GM12878 (cell line): ENCODE data around the gene FAM227A. TPM values are rescaled to one million over a fixed set of nuclear protein-coding genes. Genes with fewer than 3 reads are reported as not detected.

ENCODE experiments used
- ATF7 ChIP-seq: fragments of 450-650 bp; IDR thresholded peaks from 2 replicates; pipeline ENCODE4 v1.6.1; 2016; ENCODE audit warnings: low read depth, mild to moderate bottlenecking
- CREM ChIP-seq: IDR thresholded peaks from 2 replicates; pipeline ENCODE4 v1.6.1; 2014; ENCODE audit warnings: antibody characterized with exemption, low read depth
- E4F1 ChIP-seq: fragments of 450-650 bp; IDR thresholded peaks from 2 replicates; pipeline ENCODE4 v1.6.1; 2018; ENCODE audit warnings: borderline replicate concordance, mild to moderate bottlenecking; ENCODE audit not compliant: partially characterized antibody
- EED ChIP-seq: sonication (generic); IDR thresholded peaks from 2 replicates; pipeline ENCODE4 v1.6.1; 2016; ENCODE audit warnings: antibody characterized with exemption, low read depth
- GATAD2B ChIP-seq: fragments of 450-650 bp; conservative IDR thresholded peaks from 2 replicates; pipeline ENCODE4 v1.6.1; 2017; ENCODE audit warnings: low read depth, mild to moderate bottlenecking, moderate library complexity
- KAT2A ChIP-seq: conservative IDR thresholded peaks from 2 replicates; pipeline ENCODE4 v1.6.1; 2011; ENCODE audit warnings: low read depth, low read length; ENCODE audit not compliant: control insufficient read depth
- LARP7 ChIP-seq: fragments of 450-650 bp; IDR thresholded peaks from 2 replicates; pipeline ENCODE4 v1.6.1; 2017; ENCODE audit warnings: mild to moderate bottlenecking
- MLLT1 ChIP-seq: fragments of 450-650 bp; IDR thresholded peaks from 2 replicates; pipeline ENCODE4 v1.6.1; 2016; ENCODE audit warnings: mild to moderate bottlenecking
- MTA3 ChIP-seq: IDR thresholded peaks from 2 replicates; pipeline ENCODE4 v1.6.1; 2012; ENCODE audit warnings: low read length, inconsistent platforms, borderline replicate concordance
- MYC ChIP-seq: IDR thresholded peaks from 2 replicates; pipeline ENCODE4 v1.6.1; 2011; ENCODE audit warnings: mild to moderate bottlenecking, low read length, moderate library complexity, inconsistent platforms; ENCODE audit not compliant: insufficient read depth, insufficient replicate concordance, insufficient read length, severe bottlenecking
- NFYB ChIP-seq: IDR thresholded peaks from 2 replicates; pipeline ENCODE4 v1.6.1; 2011; ENCODE audit warnings: low read depth, mild to moderate bottlenecking, low read length, improper control_type of control experiment, moderate library complexity; ENCODE audit not compliant: insufficient read depth
- PML ChIP-seq: IDR thresholded peaks from 2 replicates; pipeline ENCODE4 v1.6.1; 2012; ENCODE audit warnings: low read length, inconsistent platforms
- POU2F2 ChIP-seq: IDR thresholded peaks from 3 replicates; pipeline ENCODE4 v1.6.1; 2011; ENCODE audit warnings: low read depth, mild to moderate bottlenecking, low read length, borderline replicate concordance
- RBBP5 ChIP-seq: fragments of 200-600 bp; sonication (generic); conservative IDR thresholded peaks from 2 replicates; pipeline ENCODE4 v1.6.1; 2016
- REST ChIP-seq: IDR thresholded peaks from 2 replicates; pipeline ENCODE4 v1.6.1; 2012; ENCODE audit warnings: mild to moderate bottlenecking, low read depth, low read length
- RFX5 ChIP-seq: IDR thresholded peaks from 2 replicates; pipeline ENCODE4 v1.6.1; 2011; ENCODE audit warnings: low read depth, low read length, improper control_type of control experiment
- STAT1 ChIP-seq: fragments of 450-650 bp; conservative IDR thresholded peaks from 2 replicates; pipeline ENCODE4 v1.6.1; 2014; ENCODE audit warnings: antibody characterized with exemption, mild to moderate bottlenecking
- TARDBP ChIP-seq: IDR thresholded peaks from 2 replicates; pipeline ENCODE4 v1.6.1; 2016; ENCODE audit warnings: borderline replicate concordance
- YY1 ChIP-seq: IDR thresholded peaks from 2 replicates; pipeline ENCODE4 v1.6.1; 2011; ENCODE audit warnings: low read depth, mild to moderate bottlenecking, low read length
- ZNF217 ChIP-seq: fragments of 450-650 bp; IDR thresholded peaks from 2 replicates; pipeline ENCODE4 v1.6.1; 2017; ENCODE audit warnings: antibody characterized with exemption, mild to moderate bottlenecking
- ZSCAN29 ChIP-seq: fragments of 450-650 bp; IDR thresholded peaks from 2 replicates; pipeline ENCODE4 v1.6.1; 2017; ENCODE audit warnings: mild to moderate bottlenecking, moderate library complexity
- polyA plus RNA-seq, 11 experiments: library from polyadenylated mRNA; depleted of rRNA in 4 of 11; unstranded in 6 of 11; stranded (reverse) in 5 of 11; fragments of >200 nt; fragmentation: Nextera tagmentation in 4 of 11; fragmentation: Illumina TruSeq in 1 of 11; extraction: Ambion mirVana in 4 of 11; extraction: Trizol in 1 of 11; gene quantifications; 1 replicate in 1 of 11; 2 replicates in 10 of 11; pipeline versions ENCODE4 v1.2.1 to v1.2.3, GENCODE V29; 2011 to 2016; ENCODE audit warnings: inconsistent platforms in 2 of 11, missing spikeins in 2 of 11, low read depth in 1 of 11
- total RNA-seq, 4 experiments: library from RNA; depleted of rRNA in 3 of 4; stranded (reverse); fragments of >200 nt in 3 of 4; fragmentation: Illumina TruSeq in 1 of 4; extraction: Trizol in 1 of 4; gene quantifications; 2 replicates each; pipeline versions ENCODE4 v1.2.1 to v1.2.3, GENCODE V29; 2013 to 2021

The FAM227A gene
- total and polyA plus RNA-seq, 10 of the 15 experiments (the other 5 are each of a cell fraction or from before 2014, with no cell fraction given) = 0.02 to 0.59 (median 0.25) TPM

- peak; percentile 62 for TF ChIP-seq E4F1
- peak; percentile 71 for TF ChIP-seq GATAD2B
- TF ChIP-seq MYC = peak; percentile 89
- peak; percentile 78 for TF ChIP-seq CREM
- TF ChIP-seq NFYB = no peak
- peak; percentile 79 for TF ChIP-seq POU2F2
- TF ChIP-seq RFX5 = no peak
- TF ChIP-seq MTA3 = no peak; the same call in 1 of the 2 replicates
- no peak; the same call in 1 of the 2 replicates for TF ChIP-seq EED
- peak; percentile 87; the same call in 1 of the 2 replicates for TF ChIP-seq RBBP5
- TF ChIP-seq ATF7 = peak; percentile 44
- TF ChIP-seq STAT1 = 0 out of 2 replicates have a peak, but pooled peaks have one; percentile 72
- no peak for TF ChIP-seq ZNF217
- TF ChIP-seq LARP7 = peak; percentile 94
- TF ChIP-seq PML = peak; percentile 87; the same call in 1 of the 2 replicates
- no peak for TF ChIP-seq ZSCAN29
- TF ChIP-seq YY1 = peak; percentile 99
- peak; percentile 62 for TF ChIP-seq TARDBP
- TF ChIP-seq REST = no peak
- no peak for TF ChIP-seq KAT2A
- TF ChIP-seq MLLT1 = no peak
Observed at GRCh38 chr22:38681582-38682335, 25.6 kb upstream of the FAM227A start, which contains the start of gene TOMM22 (continued).
